NCI-H2227 (cell line): ENCODE data around the gene MFSD1.

Experiments
- DNase-seq: peaks from one replicate; lab custom pipeline; 2025; ENCODE audit not compliant: unreplicated experiment; lab: John Stamatoyannopoulos, UW

MFSD1 gene

DNA sequence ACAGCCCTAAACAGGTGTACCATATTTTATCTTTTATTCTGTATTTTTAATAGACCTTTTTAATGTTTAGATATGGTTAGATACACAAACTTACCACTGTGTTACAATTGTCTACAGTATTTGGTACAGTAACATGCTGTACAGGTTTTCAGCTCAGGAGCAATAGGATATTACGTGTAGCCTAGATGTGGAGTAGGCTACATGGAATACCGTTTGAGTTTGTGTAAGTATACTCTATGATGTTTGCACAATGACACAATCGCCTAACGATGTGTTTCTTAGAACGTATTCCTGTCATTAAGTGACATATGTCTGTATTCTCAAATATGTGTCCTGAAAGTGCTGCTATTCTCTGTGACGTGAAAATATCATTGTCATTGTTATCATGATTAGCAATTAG lies 62.6 kb downstream of the MFSD1 start:
- DNase-seq = no peak

DNA sequence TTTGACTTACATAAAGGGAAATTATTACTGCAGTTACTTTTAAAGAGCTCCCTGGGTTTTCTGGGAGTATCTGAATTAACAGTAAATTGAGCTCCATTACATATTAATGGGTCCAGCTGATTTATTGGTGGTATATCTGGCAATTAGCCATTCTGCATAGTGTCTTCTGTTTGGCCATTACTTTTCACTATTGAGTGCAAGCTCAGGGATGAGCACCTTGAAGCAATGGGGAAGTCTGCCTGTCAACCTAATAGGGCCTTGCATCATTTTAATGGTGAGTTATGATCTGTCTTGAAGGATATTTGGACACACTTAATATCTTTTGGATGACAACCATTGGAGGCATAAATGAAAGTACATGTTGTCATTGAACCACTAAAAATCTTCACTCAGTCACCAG lies 73.8 kb downstream of the MFSD1 start:
- DNase-seq = no peak
